Kidney epithelial cell (primary cell): ENCODE measurements around the gene ST3GAL4. TPM values are rescaled to one million over a fixed set of nuclear protein-coding genes. Genes with fewer than 3 reads are reported as not detected.

Experiments used
- DNase-seq: peaks from one replicate; pipeline ENCODE4 v3.0.0-alpha.2; 2010; ENCODE audit warnings: low read depth
- H3K27me3 ChIP-seq: 2 replicates; pipeline ENCODE4 v1.6.0; 2011; ENCODE audit warnings: low read length; ENCODE audit not compliant: control insufficient read depth, insufficient read depth
- H3K36me3 ChIP-seq: 2 replicates; pipeline ENCODE4 v1.5.1; 2011; ENCODE audit warnings: low read length; ENCODE audit not compliant: control insufficient read depth, insufficient read depth
- H3K4me3 ChIP-seq: 2 replicates; pipeline ENCODE4 v1.5.1; 2011; ENCODE audit warnings: low read depth, mild to moderate bottlenecking, control low read depth, low read length
- CTCF ChIP-seq: IDR thresholded peaks from 2 replicates; pipeline ENCODE4 v1.5.1; 2011; ENCODE audit warnings: mild to moderate bottlenecking, moderate library complexity, low read length, control low read depth, inconsistent platforms; ENCODE audit not compliant: insufficient read depth, poor library complexity, severe bottlenecking
- total RNA-seq: library from RNA; depleted of rRNA; stranded (reverse); fragments of >200 nt; gene quantifications from 2 replicates; pipeline ENCODE4 v1.2.3, GENCODE V29; 2015

Gene ST3GAL4
- total RNA-seq, 1 donor from 2014 or later, result 12.7 TPM

GRCh38 chr11:126328001-126328390 is 27.5 kb upstream of the ST3GAL4 start:
- DNase-seq, result no peak
- Histone ChIP-seq H3K4me3 (no peak overlapping the region), H3K27me3 (no peaks in the 10 kb centered on the region), H3K36me3 (no peaks in the 10 kb centered on the region)
- TF ChIP-seq CTCF, result no peak

DNA sequence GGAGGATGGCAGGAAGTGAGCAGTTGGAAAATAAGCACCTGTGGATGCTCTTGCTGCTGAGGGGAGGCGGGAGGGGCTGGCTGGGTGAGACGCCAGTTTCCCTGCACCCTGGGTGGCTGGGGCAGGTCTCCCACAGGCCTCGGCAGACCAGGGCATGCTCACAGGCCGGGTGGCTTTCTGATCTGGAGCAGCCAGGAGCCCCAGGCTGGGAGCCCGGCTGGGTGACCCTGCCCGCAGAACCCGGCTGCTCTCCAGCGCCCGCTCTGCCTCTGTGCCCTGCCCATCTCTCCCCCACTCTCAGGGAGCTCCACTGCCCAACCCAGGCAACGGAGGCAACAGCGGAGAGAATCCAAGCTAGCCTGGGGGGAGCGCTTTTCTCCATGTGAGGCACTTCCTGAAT is 27.0 kb upstream of the ST3GAL4 start:
- Histone ChIP-seq H3K36me3 (no peaks in the 10 kb centered on the region), H3K4me3 (no peak overlapping the region), H3K27me3 (no peaks in the 10 kb centered on the region)
- no peak for TF ChIP-seq CTCF
- DNase-seq, result no peak

- H3K27me3 ChIP-seq, result no peaks in the 10 kb centered on the region
- no peak for TF ChIP-seq CTCF
- H3K36me3 ChIP-seq, result no peaks in the 10 kb centered on the region
- no peak for DNase-seq
- no peak overlapping the region for H3K4me3 ChIP-seq
Observed at GRCh38 chr11:126328938-126329643, 26.4 kb upstream of the ST3GAL4 start.

- no peak for DNase-seq
- no peaks in the 10 kb centered on the region for H3K27me3 ChIP-seq
- H3K36me3 ChIP-seq, result no peaks in the 10 kb centered on the region
- TF ChIP-seq CTCF, result no peak
- no peak overlapping the region for H3K4me3 ChIP-seq
Observed at GRCh38 chr11:126329644-126330211, 25.8 kb upstream of the ST3GAL4 start.

DNA sequence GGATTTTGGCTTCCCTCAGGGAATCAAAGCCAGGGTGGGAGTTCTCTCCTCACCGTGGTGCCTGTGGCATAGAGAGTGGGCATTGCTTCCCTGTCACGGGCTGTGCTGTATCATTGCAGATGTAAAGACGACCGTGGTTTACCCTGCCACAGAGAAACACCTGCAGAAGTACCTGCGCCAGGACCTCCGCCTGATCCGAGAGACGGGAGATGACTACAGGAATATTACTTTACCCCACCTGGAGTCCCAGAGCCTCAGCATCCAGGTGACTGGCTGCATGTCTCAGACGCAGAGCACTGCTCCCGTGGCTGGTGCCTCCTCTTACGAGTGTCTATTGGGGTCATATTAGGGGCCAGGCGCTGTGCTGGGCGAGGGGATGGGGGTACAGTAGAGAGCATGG is 24.2 kb upstream of the ST3GAL4 start:
- Histone ChIP-seq H3K27me3 (no peaks in the 10 kb centered on the region), H3K36me3 (no peaks in the 10 kb centered on the region), H3K4me3 (no peak overlapping the region)
- TF ChIP-seq CTCF, result no peak
- DNase-seq, result no peak

DNA sequence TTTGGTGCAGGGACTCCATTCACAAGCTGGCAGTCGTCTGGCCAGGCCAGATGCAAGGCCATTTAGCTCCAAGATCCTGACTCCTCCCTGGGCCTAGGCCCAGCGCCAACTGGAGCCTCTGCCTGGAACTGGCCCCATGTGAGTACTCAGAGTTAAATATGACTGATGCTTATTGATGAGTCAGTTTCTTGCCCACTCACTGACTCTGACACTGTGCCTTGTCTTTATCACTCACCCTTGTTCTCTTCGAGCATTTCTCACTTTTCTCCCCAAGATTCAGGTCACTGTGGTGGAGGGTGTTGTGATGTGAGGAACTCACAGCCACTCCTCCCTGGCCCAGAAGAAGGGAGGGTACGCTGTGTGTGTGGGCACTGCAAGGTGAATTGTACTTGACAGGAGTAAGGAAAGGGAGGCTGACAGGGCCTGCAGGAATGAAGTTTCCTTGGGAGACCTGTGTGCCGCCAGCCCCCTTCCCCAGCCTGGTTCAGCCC is 23.2 kb upstream of the ST3GAL4 start:
- no peak for TF ChIP-seq CTCF
- H3K36me3 ChIP-seq, result no peaks in the 10 kb centered on the region
- H3K27me3 ChIP-seq, result no peaks in the 10 kb centered on the region
- no peak for DNase-seq
- no peak overlapping the region for H3K4me3 ChIP-seq
